Adrenal gland (tissue), 5 donors: ENCODE measurements around the gene SIT1.

Source experiments
- CTCF ChIP-seq, 6 experiments: fragments of 450-650 bp in 4 of 6; fragments of 200-600 bp in 2 of 6; sonication (generic) in 1 of 6; IDR thresholded peaks; 1 replicate in 5 of 6; 2 replicates in 1 of 6; pipeline versions ENCODE4 v1.5.1 to v1.8.0; 2016 to 2021; ENCODE audit warnings: antibody characterized with exemption in 6 of 6, mild to moderate bottlenecking in 2 of 6, moderate library complexity in 1 of 6
- POLR2A ChIP-seq, 2 donors: fragments of 450-650 bp; IDR thresholded peaks; one replicate each; pipeline ENCODE4 v1.6.1; 2017; ENCODE audit warnings: antibody characterized with exemption in 2 of 2, mild to moderate bottlenecking in 2 of 2, moderate library complexity in 1 of 2
- donor health status: DM: no; HTN: no; CAD: no.

GRCh38 chr9:35656348-35656747 is 5.6 kb upstream of the SIT1 start:
- no peak for TF ChIP-seq CTCF (IDR thresholded peaks at IDR 0.05)
- no peak for TF ChIP-seq POLR2A (IDR thresholded peaks at IDR 0.05)
